ENCODE data around the gene OR10J1. TPM values are rescaled to one million over a fixed set of nuclear protein-coding genes. Genes with fewer than 3 reads are reported as not detected.

Gene OR10J1
- total RNA-seq, 1 experiment from 2014 or later: not detected

- no peak overlapping the region for H3K4me3 Mint-ChIP-seq
- POLR2A ChIA-PET: no interaction called here
- no peaks in the 10 kb centered on the region for H3K4me1 Mint-ChIP-seq
- H3K36me3 Mint-ChIP-seq: no peaks in the 10 kb centered on the region
- H3K27me3 Mint-ChIP-seq (ENCODE audit: low read depth): no peaks in the 10 kb centered on the region
- H3K27ac Mint-ChIP-seq: no peak overlapping the region
- CTCF ChIA-PET: no interaction called here
- H3K9me3 Mint-ChIP-seq: no peaks in the 10 kb centered on the region
- ATAC-seq: no peak
- TF ChIP-seq, protein P1, sequence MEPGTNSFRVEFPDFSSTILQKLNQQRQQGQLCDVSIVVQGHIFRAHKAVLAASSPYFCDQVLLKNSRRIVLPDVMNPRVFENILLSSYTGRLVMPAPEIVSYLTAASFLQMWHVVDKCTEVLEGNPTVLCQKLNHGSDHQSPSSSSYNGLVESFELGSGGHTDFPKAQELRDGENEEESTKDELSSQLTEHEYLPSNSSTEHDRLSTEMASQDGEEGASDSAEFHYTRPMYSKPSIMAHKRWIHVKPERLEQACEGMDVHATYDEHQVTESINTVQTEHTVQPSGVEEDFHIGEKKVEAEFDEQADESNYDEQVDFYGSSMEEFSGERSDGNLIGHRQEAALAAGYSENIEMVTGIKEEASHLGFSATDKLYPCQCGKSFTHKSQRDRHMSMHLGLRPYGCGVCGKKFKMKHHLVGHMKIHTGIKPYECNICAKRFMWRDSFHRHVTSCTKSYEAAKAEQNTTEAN (CRISPR knock-in tag; IDR thresholded peaks at IDR 0.05): no peak
- no peak for TF ChIP-seq PRDM15 (CRISPR knock-in tag; IDR thresholded peaks at IDR 0.05)
- TF ChIP-seq, protein P2, sequence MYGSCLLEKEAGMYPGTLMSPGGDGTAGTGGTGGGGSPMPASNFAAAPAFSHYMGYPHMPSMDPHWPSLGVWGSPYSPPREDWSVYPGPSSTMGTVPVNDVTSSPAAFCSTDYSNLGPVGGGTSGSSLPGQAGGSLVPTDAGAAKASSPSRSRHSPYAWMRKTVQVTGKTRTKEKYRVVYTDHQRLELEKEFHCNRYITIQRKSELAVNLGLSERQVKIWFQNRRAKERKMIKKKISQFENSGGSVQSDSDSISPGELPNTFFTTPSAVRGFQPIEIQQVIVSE (CRISPR knock-in tag; IDR thresholded peaks at IDR 0.05; ENCODE audit: borderline replicate concordance): no peak
- TF ChIP-seq, protein P3, sequence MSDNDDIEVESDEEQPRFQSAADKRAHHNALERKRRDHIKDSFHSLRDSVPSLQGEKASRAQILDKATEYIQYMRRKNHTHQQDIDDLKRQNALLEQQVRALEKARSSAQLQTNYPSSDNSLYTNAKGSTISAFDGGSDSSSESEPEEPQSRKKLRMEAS (CRISPR knock-in tag; IDR thresholded peaks at IDR 0.05): no peak
- no peak for TF ChIP-seq ZNF532 (CRISPR knock-in tag; IDR thresholded peaks at IDR 0.05; ENCODE audit: borderline replicate concordance)
- TF ChIP-seq ZNF671 (CRISPR knock-in tag; IDR thresholded peaks at IDR 0.05): no peak
- TF ChIP-seq FOXP4 (CRISPR knock-in tag; IDR thresholded peaks at IDR 0.05): no peak
- no peak for TF ChIP-seq ELF4 (CRISPR knock-in tag; IDR thresholded peaks at IDR 0.05; ENCODE audit: low read depth)
- no peak for TF ChIP-seq TEAD4 (CRISPR knock-in tag; IDR thresholded peaks at IDR 0.05)
- TF ChIP-seq PRRX2 (CRISPR knock-in tag; IDR thresholded peaks at IDR 0.05): no peak
- TF ChIP-seq OVOL2 (CRISPR knock-in tag; IDR thresholded peaks at IDR 0.05; ENCODE audit: borderline replicate concordance): no peak
- TF ChIP-seq IRF1 (CRISPR knock-in tag; IDR thresholded peaks at IDR 0.05): no peak
- no peak for TF ChIP-seq ZSCAN18 (CRISPR knock-in tag; IDR thresholded peaks at IDR 0.05)
- no peak for TF ChIP-seq MXD4 (CRISPR knock-in tag; IDR thresholded peaks at IDR 0.05; ENCODE audit: borderline replicate concordance)
- TF ChIP-seq CBFB (CRISPR knock-in tag; IDR thresholded peaks at IDR 0.05; ENCODE audit: low read depth): no peak
- no peak for TF ChIP-seq MLX (CRISPR knock-in tag; IDR thresholded peaks at IDR 0.05)
- DNase-seq (ENCODE audit: low spot score): no peak
Observed at GRCh38 chr1:159430985-159431384, 8.5 kb upstream of the OR10J1 start.

All from WTC11 (cell line).